GM23248 (cell line): ENCODE data around the gene WBP4. TPM values are rescaled to one million over a fixed set of nuclear protein-coding genes. Genes with fewer than 3 reads are reported as not detected.

Source experiments
- DNase-seq: peaks from one replicate; pipeline ENCODE4 v3.0.0-alpha.2; 2015
- H2AFZ ChIP-seq: fragments of 200-600 bp; sonication (generic); 2 replicates; pipeline ENCODE4 v1.6.1; 2016; ENCODE audit warnings: antibody characterized with exemption
- H3F3A ChIP-seq: fragments of 200-600 bp; sonication (generic); 2 replicates; pipeline ENCODE4 v1.6.1; 2016; ENCODE audit warnings: mild to moderate bottlenecking, antibody characterized with exemption, mixed run types; ENCODE audit not compliant: insufficient read depth
- H3K27ac ChIP-seq: fragments of 200-600 bp; sonication (generic); 2 replicates; pipeline ENCODE4 v1.5.1; 2016; ENCODE audit warnings: mild to moderate bottlenecking
- H3K27me3 ChIP-seq: fragments of 200-600 bp; sonication (generic); replicated peaks from 2 replicates; pipeline ENCODE4 v1.6.1; 2016; ENCODE audit warnings: mild to moderate bottlenecking; ENCODE audit not compliant: insufficient read depth
- H3K36me3 ChIP-seq: fragments of 200-600 bp; sonication (generic); 2 replicates; pipeline ENCODE4 v1.6.1; 2016; ENCODE audit warnings: low read depth, mild to moderate bottlenecking
- H3K4me1 ChIP-seq: fragments of 200-600 bp; sonication (generic); 2 replicates; pipeline ENCODE4 v1.6.1; 2016; ENCODE audit warnings: mild to moderate bottlenecking; ENCODE audit not compliant: insufficient read depth
- H3K4me2 ChIP-seq: fragments of 200-600 bp; sonication (generic); one replicate; pipeline ENCODE4 v1.6.1; 2016; ENCODE audit warnings: mild to moderate bottlenecking; ENCODE audit not compliant: unreplicated experiment
- H3K4me3 ChIP-seq: fragments of 200-600 bp; sonication (generic); 2 replicates; pipeline ENCODE4 v1.5.1; 2016; ENCODE audit warnings: mild to moderate bottlenecking
- H3K79me2 ChIP-seq: fragments of 200-600 bp; sonication (generic); 2 replicates; pipeline ENCODE4 v1.6.1; 2016; ENCODE audit warnings: mild to moderate bottlenecking; ENCODE audit not compliant: insufficient read depth
- H3K9ac ChIP-seq: fragments of 200-600 bp; sonication (generic); 2 replicates; pipeline ENCODE4 v1.6.1; 2016; ENCODE audit warnings: mild to moderate bottlenecking
- H3K9me2 ChIP-seq: fragments of 200-600 bp; sonication (generic); 2 replicates; pipeline ENCODE4 v1.6.1; 2016; ENCODE audit warnings: mixed run types, mild to moderate bottlenecking, moderate library complexity; ENCODE audit not compliant: insufficient read depth
- H3K9me3 ChIP-seq: fragments of 200-600 bp; sonication (generic); one replicate; pipeline ENCODE4 v1.6.1; 2017; ENCODE audit warnings: low read depth
- H4K20me1 ChIP-seq: fragments of 200-600 bp; sonication (generic); 2 replicates; pipeline ENCODE4 v1.6.0; 2016; ENCODE audit not compliant: insufficient read depth
- EZH2 ChIP-seq: fragments of 200-600 bp; sonication (generic); IDR thresholded peaks from 2 replicates; pipeline ENCODE4 v1.6.1; 2018; ENCODE audit warnings: antibody characterized with exemption, mild to moderate bottlenecking; ENCODE audit not compliant: insufficient read depth, poor library complexity, severe bottlenecking
- EZH2phosphoT487 ChIP-seq: fragments of 200-600 bp; sonication (generic); IDR thresholded peaks from 2 replicates; pipeline ENCODE4 v1.6.1; 2018; ENCODE audit warnings: antibody characterized with exemption, moderate library complexity, mild to moderate bottlenecking, low read depth; ENCODE audit not compliant: insufficient read depth
- WGBS, 2 experiments: methylation state at CpG; one replicate each; pipeline ENCODE4 v1.1.6; 2015 to 2017; ENCODE audit warnings: low lambda C conversion rate in 2 of 2, low coverage in 1 of 2; ENCODE audit errors: missing lambda C conversion rate in 2 of 2; 5-methylcytosine and 5-hydroxymethylcytosine counted together
- in situ Hi-C: fragments of 300-500 bp; cut with MboI; formaldehyde crosslinking; loops from 2 replicates; pipeline ENCODE4 v1.15.0; 2020
- polyA plus RNA-seq: library from polyadenylated mRNA; unstranded; fragments of >200 nt; fragmentation: Nextera tagmentation; extraction: Ambion mirVana; gene quantifications from 2 replicates; pipeline ENCODE4 v1.2.1, GENCODE V29; 2016
- total RNA-seq: library from RNA; depleted of rRNA; stranded (reverse); fragments of >200 nt; shearing (Covaris generic); gene quantifications from 2 replicates; pipeline ENCODE4 v1.2.3, GENCODE V29; 2014

WBP4 gene
- total and polyA plus RNA-seq, 2 experiments from 2014 or later, result 11.8 to 14.0 TPM

GRCh38 chr13:41059456-41060081 lies 1.7 kb upstream of the WBP4 start:
- Histone ChIP-seq H2AFZ (peak overlapping the region; percentile 79), H3K27ac (peak overlapping the region; percentile 100), H4K20me1 (peaks cover 8% of the 10 kb centered on the region; the same call in 1 of the 2 replicates), H3K4me2 (peak overlapping the region; percentile 91), H3K9me3 (no peaks in the 10 kb centered on the region), H3K36me3 (0 out of 2 replicates have a peak, but pooled peaks cover 2% of the 10 kb centered on the region), H3K79me2 (peaks cover 75% of the 10 kb centered on the region), H3K4me1 (peaks cover 46% of the 10 kb centered on the region), H3K4me3 (peak overlapping the region; percentile 98), H3K9me2 (no peaks in the 10 kb centered on the region), H3K27me3 (no peaks in the 10 kb centered on the region), H3F3A (peaks cover 47% of the 10 kb centered on the region), H3K9ac (peak overlapping the region; percentile 100)
- TF ChIP-seq EZH2phosphoT487 (no peak), EZH2 (no peak)
- DNase-seq, result peak; percentile 63
- in situ Hi-C loops, result no loop called here
- WGBS, 2 experiments, result 2 to 3% methylated on average over 15 of the region's 15 CpGs

GRCh38 chr13:41060082-41060723 lies 1.1 kb upstream of the WBP4 start:
- TF ChIP-seq EZH2phosphoT487 (no peak), EZH2 (no peak)
- Histone ChIP-seq H3K4me2 (peak overlapping the region; percentile 91), H3K4me3 (peak overlapping the region; percentile 98), H2AFZ (peak overlapping the region; percentile 79), H3K27ac (peak overlapping the region; percentile 100), H3F3A (peaks cover 48% of the 10 kb centered on the region), H3K9me2 (no peaks in the 10 kb centered on the region), H4K20me1 (peaks cover 9% of the 10 kb centered on the region; the same call in 1 of the 2 replicates), H3K4me1 (peaks cover 48% of the 10 kb centered on the region), H3K9me3 (no peaks in the 10 kb centered on the region), H3K79me2 (peaks cover 69% of the 10 kb centered on the region), H3K9ac (peak overlapping the region; percentile 100), H3K36me3 (0 out of 2 replicates have a peak, but pooled peaks cover 2% of the 10 kb centered on the region), H3K27me3 (no peaks in the 10 kb centered on the region)
- peak; percentile 96 for DNase-seq
- in situ Hi-C loops, result no loop called here
- WGBS, 2 experiments, result 0 to 1% methylated on average over 39 to 40 of the region's 57 CpGs

- TF ChIP-seq EZH2, result no peak
- TF ChIP-seq EZH2phosphoT487, result no peak
- peaks cover 7% of the 10 kb centered on the region; the same call in 1 of the 2 replicates for H3K36me3 ChIP-seq
- H3K27ac ChIP-seq, result peak overlapping the region; percentile 100
- H2AFZ ChIP-seq, result peak overlapping the region; percentile 79
- H3K9me3 ChIP-seq, result no peaks in the 10 kb centered on the region
- H3K4me1 ChIP-seq, result peaks cover 50% of the 10 kb centered on the region
- DNase-seq, result peak; percentile 95
- peak overlapping the region; percentile 98 for H3K4me3 ChIP-seq
- 0 to 1% methylated on average over 32 to 35 of the region's 35 CpGs for WGBS, 2 experiments
- peak overlapping the region; percentile 91 for H3K4me2 ChIP-seq
- in situ Hi-C loops, result no loop called here
- peak overlapping the region; percentile 100 for H3K9ac ChIP-seq
- peaks cover 14% of the 10 kb centered on the region; the same call in 1 of the 2 replicates for H4K20me1 ChIP-seq
- peaks cover 67% of the 10 kb centered on the region for H3K79me2 ChIP-seq
- H3K9me2 ChIP-seq, result no peaks in the 10 kb centered on the region
- H3F3A ChIP-seq, result peaks cover 52% of the 10 kb centered on the region
- no peaks in the 10 kb centered on the region for H3K27me3 ChIP-seq
These were observed 610 bp upstream of the WBP4 start for GRCh38 chr13:41060724-41061074.

DNA sequence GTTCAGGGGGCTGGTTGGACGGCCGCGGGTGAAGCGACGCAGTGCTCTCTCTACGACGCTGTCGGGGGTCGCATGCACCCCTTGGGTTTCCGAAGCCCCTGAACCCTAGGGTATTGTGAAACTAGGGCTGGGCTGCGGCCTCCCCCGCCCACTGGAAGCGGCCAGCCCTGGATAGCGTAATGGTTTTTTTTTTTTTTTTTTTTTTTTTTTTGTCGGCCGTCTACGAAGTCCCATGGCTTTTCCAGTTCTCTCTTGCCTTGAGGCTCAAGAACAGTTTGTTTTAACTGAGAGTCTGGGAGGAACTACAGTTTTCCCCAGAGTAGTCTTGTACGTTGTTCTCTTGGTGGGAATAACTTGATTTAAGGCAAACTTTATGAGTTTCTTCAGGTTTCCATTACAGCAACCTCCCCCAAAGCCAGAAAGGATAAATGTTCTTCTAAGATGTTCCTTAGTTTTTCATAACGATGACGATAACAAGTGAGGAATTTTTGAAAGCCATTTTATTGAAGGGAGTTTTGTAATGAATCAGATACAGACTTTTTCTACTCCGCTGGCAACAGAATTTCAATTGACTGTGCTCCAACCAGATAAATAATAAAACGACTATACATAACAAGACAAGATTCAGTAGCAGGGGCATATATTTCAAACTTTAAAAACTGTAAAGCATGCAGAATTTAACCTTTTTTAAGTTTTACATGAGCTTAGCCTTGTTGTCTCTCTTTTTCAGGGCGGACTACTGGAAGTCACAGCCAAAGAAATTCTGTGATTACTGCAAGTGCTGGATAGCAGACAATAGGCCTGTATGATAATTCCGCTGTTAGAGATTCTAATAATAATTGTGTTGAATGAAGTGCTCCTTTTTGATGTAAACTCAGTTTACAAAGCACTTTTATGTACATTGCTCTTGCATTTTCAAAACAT lies 867 bp downstream of the WBP4 start:
- no peak for TF ChIP-seq EZH2phosphoT487
- TF ChIP-seq EZH2, result no peak
- peak; percentile 87 for DNase-seq
- peaks cover 67% of the 10 kb centered on the region for H3K79me2 ChIP-seq
- peak overlapping the region; percentile 100 for H3K9ac ChIP-seq
- peaks cover 54% of the 10 kb centered on the region for H3K4me1 ChIP-seq
- peak overlapping the region; percentile 79 for H2AFZ ChIP-seq
- H3K27me3 ChIP-seq, result no peaks in the 10 kb centered on the region
- peak overlapping the region; percentile 98 for H3K4me3 ChIP-seq
- peaks cover 54% of the 10 kb centered on the region for H3F3A ChIP-seq
- peaks cover 22% of the 10 kb centered on the region for H3K36me3 ChIP-seq
- no peaks in the 10 kb centered on the region for H3K9me3 ChIP-seq
- no peaks in the 10 kb centered on the region for H3K9me2 ChIP-seq
- 0% methylated on average over 22 to 24 of the region's 24 CpGs for WGBS, 2 experiments
- H3K4me2 ChIP-seq, result peak overlapping the region; percentile 91
- H3K27ac ChIP-seq, result peak overlapping the region; percentile 100
- in situ Hi-C loops, result no loop called here
- H4K20me1 ChIP-seq, result peaks cover 10% of the 10 kb centered on the region; the same call in 1 of the 2 replicates
